Right ventricle myocardium superior (tissue), 1 donor: ENCODE measurements around the gene POM121L12. TPM values are rescaled to one million over a fixed set of nuclear protein-coding genes. Genes with fewer than 3 reads are reported as not detected.

Source experiments
- ATAC-seq: fragments of 200-7000 bp; cut with Tn5 transposase; one replicate; pipeline ENCODE4 v1.9.1; 2020; ENCODE audit warnings: mild to moderate bottlenecking; ENCODE audit not compliant: poor library complexity
- DNase-seq: peaks from one replicate; pipeline ENCODE4 v3.0.0-alpha.2; 2020
- intact Hi-C: fragments of 100-400 bp; cut with DNase I; formaldehyde crosslinking; loops from one replicate; pipeline ENCODE4 v1.11.2; 2022
- long read RNA-seq: library from polyadenylated mRNA; unstranded; transcript quantifications from one replicate; pipeline ENCODE4 v2.0.0, GENCODE V29; 2021
- total RNA-seq: library from RNA; stranded (reverse); fragmentation: NEBNext Ultra II Directional; extraction: Animal tissue kit (Norgen Biotek cat#: 25700); gene quantifications from one replicate; pipeline ENCODE4 v1.2.1, GENCODE V29; 2021
- donor health status: DM: no; HTN: yes; CAD: no; lungs with severe emphysema.

POM121L12 gene
- total RNA-seq, result not detected
- long read RNA-seq, result 0 reads

GRCh38 chr7:53035499-53036412, at the start of gene POM121L12:
Gene POM121L12 (plus strand): TSS chr7:53035633. CDS start chr7:53035672, 39 bp downstream.
- ATAC-seq (no peak), DNase-seq (no peak)
- intact Hi-C loops, result no loop called here

GRCh38 chr7:52992001-52992400, 43.4 kb upstream of the POM121L12 start:
- DNase-seq (no peak), ATAC-seq (no peak)
- intact Hi-C loops, result no loop called here

GRCh38 chr7:52992479-52993162, 42.8 kb upstream of the POM121L12 start:
- intact Hi-C loops, result no loop called here
- DNase-seq (no peak), ATAC-seq (peak; percentile 49)

GRCh38 chr7:52995676-52996075, 39.8 kb upstream of the POM121L12 start:
- intact Hi-C loops, result no loop called here
- DNase-seq (no peak), ATAC-seq (no peak)

GRCh38 chr7:53001221-53001620, 34.2 kb upstream of the POM121L12 start:
- no peak for DNase-seq
- ATAC-seq, result no peak
- intact Hi-C loops, result no loop called here

GRCh38 chr7:53002389-53002788, 33.0 kb upstream of the POM121L12 start:
- DNase-seq (no peak), ATAC-seq (no peak)
- intact Hi-C loops, result no loop called here

GRCh38 chr7:53003653-53004445, 31.6 kb upstream of the POM121L12 start:
- DNase-seq, result no peak
- ATAC-seq, result no peak
- intact Hi-C loops, result no loop called here

GRCh38 chr7:53013925-53014324, 21.5 kb upstream of the POM121L12 start:
- DNase-seq (no peak), ATAC-seq (no peak)
- intact Hi-C loops, result no loop called here

GRCh38 chr7:53015463-53015862, 20.0 kb upstream of the POM121L12 start:
- intact Hi-C loops, result no loop called here
- ATAC-seq (no peak), DNase-seq (no peak)

- intact Hi-C loops, result no loop called here
- ATAC-seq, result no peak
- DNase-seq, result no peak
These were observed 12.5 kb upstream of the POM121L12 start for GRCh38 chr7:53022893-53023292.

GRCh38 chr7:53048638-53049037, 13.2 kb downstream of the POM121L12 start:
- ATAC-seq (no peak), DNase-seq (no peak)
- intact Hi-C loops, result no loop called here

GRCh38 chr7:53050433-53050832, 15.0 kb downstream of the POM121L12 start:
- DNase-seq (no peak), ATAC-seq (no peak)
- intact Hi-C loops, result no loop called here

- ATAC-seq, result no peak
- intact Hi-C loops, result no loop called here
- no peak for DNase-seq
These were observed 24.2 kb downstream of the POM121L12 start for GRCh38 chr7:53059591-53059990.

- DNase-seq (no peak), ATAC-seq (no peak)
- intact Hi-C loops, result no loop called here
These were observed 24.6 kb downstream of the POM121L12 start for GRCh38 chr7:53060066-53060465.

- ATAC-seq (no peak), DNase-seq (no peak)
- intact Hi-C loops, result no loop called here
These were observed 27.4 kb downstream of the POM121L12 start for GRCh38 chr7:53062796-53063195.

GRCh38 chr7:53068673-53069072, 33.2 kb downstream of the POM121L12 start:
- intact Hi-C loops, result no loop called here
- no peak for ATAC-seq
- DNase-seq, result no peak

- DNase-seq (no peak), ATAC-seq (no peak)
- intact Hi-C loops, result no loop called here
These were observed 35.5 kb downstream of the POM121L12 start for GRCh38 chr7:53070883-53071282.
